IMR-90 (cell line): Measurements from ENCODE around the gene ZMIZ2. TPM values are rescaled to one million over a fixed set of nuclear protein-coding genes. Genes with fewer than 3 reads are reported as not detected.

Experiments
- ATAC-seq: fragments of 200-7000 bp; cut with Tn5 transposase; 2 replicates; pipeline ENCODE4 v1.9.1; 2020; ENCODE audit warnings: low read depth, mild to moderate bottlenecking, moderate library complexity
- BruUV-seq: library from RNA; stranded (reverse); fragments of 400-500 nt; replicated peaks from 2 replicates; lab custom pipeline; 2021; lab: Mats Ljungman, UMichigan
- CTCF ChIA-PET: fragments of 300-600 bp; formaldehyde crosslinking; extraction: SDS; loops from one replicate; lab custom pipeline; 2021; ENCODE audit warnings: antibody characterized with exemption; lab: Yijun Ruan, JAX
- POLR2A ChIA-PET: fragments of 300-600 bp; sonication (Branson Sonifier 250); formaldehyde crosslinking; loops from one replicate; lab custom pipeline; 2022; ENCODE audit warnings: antibody characterized with exemption; ENCODE audit not compliant: unreplicated experiment; lab: Charles Lee
- DNase-seq: peaks from one replicate; pipeline ENCODE4 v3.0.0; 2013
- H2AFZ ChIP-seq: replicated peaks from 2 replicates; pipeline ENCODE3; 2013; ENCODE audit warnings: low read length, mild to moderate bottlenecking; ENCODE audit not compliant: poor library complexity
- H2AK5ac ChIP-seq: 2 replicates; pipeline ENCODE4 v1.6.1; 2013; ENCODE audit warnings: low read depth, low read length, inconsistent platforms
- H2AK9ac ChIP-seq: replicated peaks from 2 replicates; pipeline ENCODE3; 2013; ENCODE audit warnings: mild to moderate bottlenecking, low read depth, low read length, moderate library complexity; ENCODE audit not compliant: poor library complexity
- H2BK120ac ChIP-seq: 2 replicates; pipeline ENCODE4 v1.6.1; 2013; ENCODE audit warnings: low read depth, low read length, inconsistent platforms
- H2BK15ac ChIP-seq: 3 replicates; pipeline ENCODE4 v1.6.1; 2013; ENCODE audit warnings: low read depth, low read length, inconsistent platforms
- H2BK20ac ChIP-seq: 2 replicates; pipeline ENCODE4 v1.6.1; 2013; ENCODE audit warnings: low read depth, mild to moderate bottlenecking, inconsistent platforms, low read length, moderate library complexity
- H2BK5ac ChIP-seq: 2 replicates; pipeline ENCODE4 v1.6.1; 2013; ENCODE audit warnings: mild to moderate bottlenecking, low read depth, low read length, inconsistent platforms; ENCODE audit not compliant: poor library complexity, severe bottlenecking
- H3K14ac ChIP-seq: replicated peaks from 2 replicates; pipeline ENCODE4 v1.6.1; 2013; ENCODE audit warnings: low read depth, low read length, inconsistent platforms
- H3K18ac ChIP-seq: 2 replicates; pipeline ENCODE4 v1.6.1; 2013; ENCODE audit warnings: low read depth, low read length, control low read depth
- H3K23ac ChIP-seq: 2 replicates; pipeline ENCODE4 v1.6.1; 2013; ENCODE audit warnings: low read depth, low read length, inconsistent platforms
- H3K27ac ChIP-seq: 2 replicates; pipeline ENCODE4 v1.5.1; 2013; ENCODE audit warnings: mild to moderate bottlenecking, control low read depth, low read length; ENCODE audit not compliant: insufficient read depth
- H3K27me3 ChIP-seq: 2 replicates; pipeline ENCODE4 v1.6.1; 2013; ENCODE audit warnings: low read length; ENCODE audit not compliant: control insufficient read depth, insufficient read depth
- H3K36me3 ChIP-seq: 2 replicates; pipeline ENCODE4 v1.6.1; 2013; ENCODE audit warnings: low read length, mixed read lengths; ENCODE audit not compliant: control insufficient read depth, insufficient read depth
- H3K4ac ChIP-seq: 2 replicates; pipeline ENCODE4 v1.6.1; 2013; ENCODE audit warnings: low read depth, low read length, inconsistent platforms
- H3K4me1 ChIP-seq: 2 replicates; pipeline ENCODE4 v1.6.1; 2013; ENCODE audit warnings: low read length, mixed read lengths; ENCODE audit not compliant: control insufficient read depth, insufficient read depth
- H3K4me2 ChIP-seq: 2 replicates; pipeline ENCODE4 v1.6.1; 2013; ENCODE audit warnings: low read depth, mild to moderate bottlenecking, control low read depth, low read length, moderate library complexity
- H3K4me3 ChIP-seq: 2 replicates; pipeline ENCODE4 v1.5.1; 2013; ENCODE audit warnings: low read depth, mild to moderate bottlenecking, control low read depth, low read length, moderate library complexity; ENCODE audit not compliant: insufficient read depth
- H3K56ac ChIP-seq: 2 replicates; pipeline ENCODE4 v1.6.1; 2013; ENCODE audit warnings: low read length, inconsistent platforms; ENCODE audit not compliant: insufficient read depth; ENCODE audit errors: extremely low read depth
- H3K79me1 ChIP-seq, 2 experiments: 2 replicates each; pipeline ENCODE4 v1.6.1; 2013; ENCODE audit warnings: low read length in 2 of 2, inconsistent platforms in 1 of 2, low read depth in 1 of 2
- H3K9ac ChIP-seq: 2 replicates; pipeline ENCODE4 v1.6.1; 2013; ENCODE audit warnings: low read depth, low read length, control low read depth
- H3K9me1 ChIP-seq: 2 replicates; pipeline ENCODE4 v1.6.1; 2013; ENCODE audit warnings: low read length, inconsistent platforms; ENCODE audit not compliant: insufficient read depth
- H3K9me3 ChIP-seq: 2 replicates; pipeline ENCODE4 v1.6.1; 2013; ENCODE audit warnings: low read length; ENCODE audit not compliant: control insufficient read depth, insufficient read depth
- H4K20me1 ChIP-seq: 2 replicates; pipeline ENCODE4 v1.6.1; 2013; ENCODE audit warnings: low read length, inconsistent platforms; ENCODE audit not compliant: insufficient read depth
- H4K5ac ChIP-seq: 2 replicates; pipeline ENCODE4 v1.6.1; 2013; ENCODE audit warnings: mild to moderate bottlenecking, low read depth, low read length, control low read depth
- H4K8ac ChIP-seq, 2 experiments: 2 replicates each; pipeline ENCODE4 v1.6.1; 2013; ENCODE audit warnings: low read depth in 2 of 2, low read length in 2 of 2, control low read depth in 1 of 2, inconsistent platforms in 1 of 2
- H4K91ac ChIP-seq: 2 replicates; pipeline ENCODE4 v1.6.1; 2013; ENCODE audit warnings: low read depth, low read length, inconsistent platforms; ENCODE audit not compliant: insufficient read depth
- BHLHE40 ChIP-seq: fragments of 150-350 bp; IDR thresholded peaks from 2 replicates; pipeline ENCODE4 v1.6.1; 2016; ENCODE audit warnings: mild to moderate bottlenecking, low read depth, low read length
- CEBPB ChIP-seq: IDR thresholded peaks from 2 replicates; pipeline ENCODE4 v1.6.1; 2012; ENCODE audit warnings: low read depth, low read length, improper control_type of control experiment
- CHD1 ChIP-seq: IDR thresholded peaks from 2 replicates; pipeline ENCODE4 v1.6.1; 2012; ENCODE audit warnings: low read depth, low read length, improper control_type of control experiment
- CTCF ChIP-seq: conservative IDR thresholded peaks from 2 replicates; pipeline ENCODE4 v1.5.1; 2012; ENCODE audit warnings: mild to moderate bottlenecking, low read depth, low read length, improper control_type of control experiment
- ELK1 ChIP-seq: fragments of 150-350 bp; IDR thresholded peaks from 2 replicates; pipeline ENCODE4 v1.6.1; 2016; ENCODE audit warnings: low read depth, mild to moderate bottlenecking, low read length, moderate library complexity, borderline replicate concordance
- FOS ChIP-seq: fragments of 150-350 bp; IDR thresholded peaks from 2 replicates; pipeline ENCODE4 v1.6.1; 2016; ENCODE audit warnings: low read depth, low read length
- MAFK ChIP-seq: IDR thresholded peaks from 2 replicates; pipeline ENCODE4 v1.6.1; 2012; ENCODE audit warnings: low read depth, low read length, improper control_type of control experiment
- MAZ ChIP-seq: IDR thresholded peaks from 2 replicates; pipeline ENCODE4 v1.6.1; 2012; ENCODE audit warnings: low read depth, mild to moderate bottlenecking, low read length, improper control_type of control experiment, moderate library complexity, borderline replicate concordance
- MXI1 ChIP-seq: IDR thresholded peaks from 2 replicates; pipeline ENCODE4 v1.6.1; 2012; ENCODE audit warnings: low read depth, mild to moderate bottlenecking, low read length, moderate library complexity, borderline replicate concordance
- NFE2L2 ChIP-seq: fragments of 150-350 bp; IDR thresholded peaks from 2 replicates; pipeline ENCODE4 v1.6.1; 2016; ENCODE audit warnings: low read depth, mild to moderate bottlenecking, low read length
- POLR2A ChIP-seq: IDR thresholded peaks from 2 replicates; pipeline ENCODE4 v1.6.1; 2012; ENCODE audit warnings: mild to moderate bottlenecking, low read depth, low read length
- RCOR1 ChIP-seq: IDR thresholded peaks from 2 replicates; pipeline ENCODE4 v1.6.1; 2012; ENCODE audit warnings: mild to moderate bottlenecking, low read length, improper control_type of control experiment; ENCODE audit not compliant: insufficient replicate concordance
- RFX5 ChIP-seq: IDR thresholded peaks from 2 replicates; pipeline ENCODE4 v1.8.0; 2012; ENCODE audit warnings: low read depth, mild to moderate bottlenecking, low read length, moderate library complexity
- USF2 ChIP-seq: fragments of 150-350 bp; IDR thresholded peaks from 2 replicates; pipeline ENCODE4 v1.6.1; 2017; ENCODE audit warnings: mild to moderate bottlenecking, antibody characterized with exemption, low read length, low read depth
- WGBS, 2 experiments: methylation state at CpG; one replicate each; pipeline versions ENCODE4 v1.1.5 to v1.1.7; 2013; ENCODE audit warnings: missing lambda C conversion rate in 2 of 2; ENCODE audit not compliant: insufficient read length in 1 of 2; ENCODE audit errors: extremely low coverage in 2 of 2; 5-methylcytosine and 5-hydroxymethylcytosine counted together
- dilution Hi-C: fragments of 300-500 bp; cut with HindIII; formaldehyde crosslinking; loops from one replicate; pipeline ENCODE4 v1.14.3; 2018; ENCODE audit warnings: low sequenced_read_pairs; ENCODE audit not compliant: unreplicated experiment
- in situ Hi-C: fragments of 300-500 bp; cut with MboI; formaldehyde crosslinking; loops from 3 replicates; pipeline ENCODE4 v1.14.3; 2019; ENCODE audit warnings: low sequenced_read_pairs, inconsistent platforms, mixed read lengths
- intact Hi-C: fragments of 100-400 bp; cut with micrococcal nuclease; formaldehyde crosslinking; loops from 2 replicates; pipeline ENCODE4 v1.10.0; 2022
- polyA plus RNA-seq, 3 experiments: library from polyadenylated mRNA; depleted of rRNA; stranded (reverse); fragments of >200 nt; gene quantifications; 2 replicates each; pipeline ENCODE4 v1.2.3, GENCODE V29; 2012; ENCODE audit warnings: low replicate concordance in 1 of 3
- total RNA-seq: library from RNA; depleted of rRNA; stranded (reverse); fragments of >200 nt; gene quantifications from 2 replicates; pipeline ENCODE4 v1.2.3, GENCODE V29; 2012

ZMIZ2 gene
- total and polyA plus RNA-seq, 2 of the 4 experiments (the other 2 are of a cell fraction) = 3.0 to 24.0 TPM

- no peak for TF ChIP-seq CTCF
- TF ChIP-seq FOS = no peak
- TF ChIP-seq USF2 = no peak
- no peak for TF ChIP-seq MXI1
- TF ChIP-seq MAZ = no peak
- no peak for TF ChIP-seq NFE2L2
- TF ChIP-seq RFX5 = no peak
- no peak for TF ChIP-seq CHD1
- TF ChIP-seq CEBPB = no peak
- TF ChIP-seq ELK1 = no peak
- TF ChIP-seq MAFK = no peak
- TF ChIP-seq POLR2A = no peak
- TF ChIP-seq BHLHE40 = no peak
- no peak for TF ChIP-seq RCOR1
- 38% methylated on average over 2 of the region's 5 CpGs; no CpG with 5 or more reads in 1 of the 2 experiments for WGBS, 2 experiments
- peak; percentile 18 for DNase-seq
- H3K18ac ChIP-seq = no peak overlapping the region
- H4K91ac ChIP-seq = no peak overlapping the region
- no peak overlapping the region for H2BK120ac ChIP-seq
- H3K4me2 ChIP-seq = no peak overlapping the region
- H2AFZ ChIP-seq = no peak overlapping the region
- H3K4ac ChIP-seq = 0 out of 2 replicates have a peak overlapping the region, but pooled peaks have one; percentile 22
- H2AK5ac ChIP-seq = 0 out of 2 replicates have a peak overlapping the region, but pooled peaks have one; percentile 72
- H3K9me3 ChIP-seq = no peaks in the 10 kb centered on the region
- no TSS peak for BruUV-seq
- ATAC-seq = no peak
- no peaks in the 10 kb centered on the region for H3K79me1 ChIP-seq
- H4K20me1 ChIP-seq = no peaks in the 10 kb centered on the region
- 0 out of 2 replicates have a peak overlapping the region, but pooled peaks have one; percentile 34 for H3K23ac ChIP-seq
- H3K56ac ChIP-seq = no peak overlapping the region
- POLR2A ChIA-PET = no interaction called here
- H2BK5ac ChIP-seq = no peak overlapping the region
- peaks cover 11% of the 10 kb centered on the region for H3K9me1 ChIP-seq
- no peak overlapping the region for H3K4me3 ChIP-seq
- H2AK9ac ChIP-seq = no peak overlapping the region
- peak overlapping the region; percentile 20; the same call in 1 of the 2 replicates for H3K14ac ChIP-seq
- no peak overlapping the region for H3K9ac ChIP-seq
- no peak overlapping the region for H4K8ac ChIP-seq
- in situ Hi-C loops (no loop called here), dilution Hi-C loops (no loop called here), intact Hi-C loops (no loop called here)
- no peak overlapping the region for H4K5ac ChIP-seq
- no peak overlapping the region for H2BK15ac ChIP-seq
- CTCF ChIA-PET = no interaction called here
- H3K27ac ChIP-seq = no peak overlapping the region
- no peaks in the 10 kb centered on the region for H3K27me3 ChIP-seq
- peak overlapping the region; percentile 25; the same call in 1 of the 2 replicates for H2BK20ac ChIP-seq
- H3K4me1 ChIP-seq = peaks cover 3% of the 10 kb centered on the region
- peaks cover 22% of the 10 kb centered on the region for H3K36me3 ChIP-seq
Measured at GRCh38 chr7:44712012-44712411, 36.6 kb upstream of the ZMIZ2 start.
